Measurements from ENCODE around the gene GGN. TPM values are rescaled to one million over a fixed set of nuclear protein-coding genes. Genes with fewer than 3 reads are reported as not detected.
A peak's percentile ranks its signal among the peaks of the same experiment; 100 is the strongest.
"Not testable (repeated sequence)": the region's sequence is repeated elsewhere in the genome, so short reads cannot be mapped to it uniquely, and the experiment has no call there.

GGN gene
- total RNA-seq, 2 donors from 2014 or later, result 0.51 to 2.2 TPM

GRCh38 chr19:38374332-38375097 lies 13.3 kb downstream of the GGN start, which contains the start of gene PSMD8:
Gene PSMD8, plus strand, starts transcription at chr19:38374571. Its CDS starts 31 bp downstream, at chr19:38374602.
- intact Hi-C loops (cut with DNase I), result no loop called here
- peak; percentile 100 for DNase-seq (ENCODE audit: low spot score)

- intact Hi-C loops (cut with DNase I), result no loop called here
- no peak for DNase-seq (ENCODE audit: low spot score)
These were observed 13.9 kb downstream of the GGN start for GRCh38 chr19:38373907-38374331.

- DNase-seq (ENCODE audit: low spot score), result no peak
- intact Hi-C loops (cut with DNase I), result no loop called here
These were observed 16.8 kb downstream of the GGN start for GRCh38 chr19:38371081-38371480.

GRCh38 chr19:38370299-38370698 lies 17.5 kb downstream of the GGN start:
- no peak for DNase-seq (ENCODE audit: low spot score)
- intact Hi-C loops (cut with DNase I), result no loop called here

GRCh38 chr19:38369584-38369983 lies 18.2 kb downstream of the GGN start:
- intact Hi-C loops (cut with DNase I), result no loop called here
- DNase-seq (ENCODE audit: low spot score), result no peak

- intact Hi-C loops (cut with DNase I), result no loop called here
- no peak for DNase-seq (ENCODE audit: low spot score)
These were observed 20.8 kb downstream of the GGN start for GRCh38 chr19:38367041-38367440.

GRCh38 chr19:38362946-38363688 lies 24.7 kb downstream of the GGN start:
- DNase-seq (ENCODE audit: low spot score); intact Hi-C loops (cut with DNase I): not testable (repeated sequence)

GRCh38 chr19:38362076-38362945 lies 25.5 kb downstream of the GGN start:
- intact Hi-C loops (cut with DNase I), result no loop called here
- peak; percentile 94 for DNase-seq (ENCODE audit: low spot score)

GRCh38 chr19:38361633-38362075 lies 26.2 kb downstream of the GGN start:
- DNase-seq (ENCODE audit: low spot score), result peak; percentile 89
- intact Hi-C loops (cut with DNase I), result no loop called here

GRCh38 chr19:38360839-38361631 lies 26.8 kb downstream of the GGN start:
- DNase-seq (ENCODE audit: low spot score), result no peak
- intact Hi-C loops (cut with DNase I), result no loop called here

GRCh38 chr19:38360351-38360750 lies 27.5 kb downstream of the GGN start:
- intact Hi-C loops (cut with DNase I), result no loop called here

GRCh38 chr19:38359242-38360021 lies 28.4 kb downstream of the GGN start:
- DNase-seq (ENCODE audit: low spot score), result no peak
- intact Hi-C loops (cut with DNase I), result no loop called here

More at GRCh38 chr19:38360351-38360750, 27.5 kb downstream of the GGN start:
- no peak for DNase-seq (ENCODE audit: low spot score)

- intact Hi-C loops (cut with DNase I), result no loop called here
- DNase-seq (ENCODE audit: low spot score), result no peak
These were observed 29.8 kb downstream of the GGN start for GRCh38 chr19:38358071-38358470.

- DNase-seq (ENCODE audit: low spot score), result no peak
- intact Hi-C loops (cut with DNase I), result no loop called here
These were observed 31.8 kb downstream of the GGN start for GRCh38 chr19:38355728-38356725.

GRCh38 chr19:38352611-38353010 lies 35.2 kb downstream of the GGN start:
- no peak for DNase-seq (ENCODE audit: low spot score)
- intact Hi-C loops (cut with DNase I), result no loop called here

- intact Hi-C loops (cut with DNase I), result no loop called here
- DNase-seq (ENCODE audit: low spot score), result no peak
These were observed 35.9 kb downstream of the GGN start for GRCh38 chr19:38351865-38352395.

GRCh38 chr19:38350883-38351282 lies 37.0 kb downstream of the GGN start:
- intact Hi-C loops (cut with DNase I), result no loop called here
- DNase-seq (ENCODE audit: low spot score), result no peak

Measured in posterior vena cava (tissue), 2 donors.